ENCODE data around the gene GPC6. TPM values are rescaled to one million over a fixed set of nuclear protein-coding genes. Genes with fewer than 3 reads are reported as not detected.

GPC6 gene
- total RNA-seq, 1 donor from 2014 or later, result 63.0 TPM

- H3K4me1 ChIP-seq (ENCODE audit: insufficient read depth, low read length), result peaks cover 14% of the 10 kb centered on the region
- no peaks in the 10 kb centered on the region for H3K9me3 ChIP-seq (ENCODE audit: insufficient read depth, low read depth, low read length)
- peaks cover 22% of the 10 kb centered on the region for H3K4me1 Mint-ChIP-seq (ENCODE audit: low read depth, unreplicated experiment)
- H3K36me3 ChIP-seq (ENCODE audit: insufficient read depth, low read length), result no peaks in the 10 kb centered on the region
- H3K27me3 ChIP-seq (ENCODE audit: insufficient read depth, low read length), result peaks cover 29% of the 10 kb centered on the region
- H3K4me2 ChIP-seq (ENCODE audit: low read length), result peak overlapping the region; percentile 62
- peak overlapping the region; percentile 15 for H3K9ac ChIP-seq (ENCODE audit: low read length)
- H3K36me3 Mint-ChIP-seq (ENCODE audit: low read depth, unreplicated experiment), result peaks cover 6% of the 10 kb centered on the region
- no peak overlapping the region for H3K4me3 Mint-ChIP-seq (ENCODE audit: unreplicated experiment)
- TF ChIP-seq EZH2 (IDR thresholded peaks at IDR 0.05; ENCODE audit: insufficient read depth, low read length) (no peak), CTCF (IDR thresholded peaks at IDR 0.05; ENCODE audit: insufficient read depth, low read depth, low read length) (no peak)
- peaks cover 3% of the 10 kb centered on the region for H3K9me3 Mint-ChIP-seq (ENCODE audit: unreplicated experiment)
- H4K20me1 ChIP-seq (ENCODE audit: insufficient read depth, low read length), result no peaks in the 10 kb centered on the region
- FAIRE-seq (peak; percentile 98), DNase-seq (ENCODE audit: low read depth) (peak; percentile 93)
- H3K4me3 ChIP-seq (ENCODE audit: insufficient read depth, low read depth, low read length), result no peak overlapping the region
- peaks cover 3% of the 10 kb centered on the region for H3K27me3 Mint-ChIP-seq (ENCODE audit: low read depth, unreplicated experiment)
- H3K27ac ChIP-seq (ENCODE audit: low read depth, low read length), result peak overlapping the region; percentile 5
- no peak overlapping the region for H2AFZ ChIP-seq (ENCODE audit: low read depth, low read length)
- H3K79me2 ChIP-seq (ENCODE audit: insufficient read depth, low read length), result no peaks in the 10 kb centered on the region
- H3K27ac Mint-ChIP-seq (ENCODE audit: unreplicated experiment), result peak overlapping the region; percentile 88
Observed at GRCh38 chr13:94249512-94249911, 1022.9 kb downstream of the GPC6 start.

- peaks cover 3% of the 10 kb centered on the region for H3K9me3 Mint-ChIP-seq (ENCODE audit: unreplicated experiment)
- Histone ChIP-seq H3K4me3 (ENCODE audit: insufficient read depth, low read depth, low read length) (no peak overlapping the region), H4K20me1 (ENCODE audit: insufficient read depth, low read length) (no peaks in the 10 kb centered on the region), H3K27ac (ENCODE audit: low read depth, low read length) (no peak overlapping the region), H3K4me1 (ENCODE audit: insufficient read depth, low read length) (peaks cover 14% of the 10 kb centered on the region), H2AFZ (ENCODE audit: low read depth, low read length) (no peak overlapping the region), H3K4me2 (ENCODE audit: low read length) (no peak overlapping the region), H3K27me3 (ENCODE audit: insufficient read depth, low read length) (peaks cover 46% of the 10 kb centered on the region), H3K79me2 (ENCODE audit: insufficient read depth, low read length) (no peaks in the 10 kb centered on the region), H3K9ac (ENCODE audit: low read length) (no peak overlapping the region), H3K36me3 (ENCODE audit: insufficient read depth, low read length) (no peaks in the 10 kb centered on the region), H3K9me3 (ENCODE audit: insufficient read depth, low read depth, low read length) (no peaks in the 10 kb centered on the region)
- peaks cover 4% of the 10 kb centered on the region for H3K36me3 Mint-ChIP-seq (ENCODE audit: low read depth, unreplicated experiment)
- FAIRE-seq (peak; percentile 9), DNase-seq (ENCODE audit: low read depth) (peak; percentile 75)
- no peak overlapping the region for H3K4me3 Mint-ChIP-seq (ENCODE audit: unreplicated experiment)
- H3K27ac Mint-ChIP-seq (ENCODE audit: unreplicated experiment), result no peak overlapping the region
- peaks cover 24% of the 10 kb centered on the region for H3K4me1 Mint-ChIP-seq (ENCODE audit: low read depth, unreplicated experiment)
- peaks cover 14% of the 10 kb centered on the region for H3K27me3 Mint-ChIP-seq (ENCODE audit: low read depth, unreplicated experiment)
- no peak for TF ChIP-seq EZH2 (IDR thresholded peaks at IDR 0.05; ENCODE audit: insufficient read depth, low read length)
- TF ChIP-seq CTCF (IDR thresholded peaks at IDR 0.05; ENCODE audit: insufficient read depth, low read depth, low read length), result no peak
Observed at GRCh38 chr13:94251831-94252608, 1025.4 kb downstream of the GPC6 start.

DNA sequence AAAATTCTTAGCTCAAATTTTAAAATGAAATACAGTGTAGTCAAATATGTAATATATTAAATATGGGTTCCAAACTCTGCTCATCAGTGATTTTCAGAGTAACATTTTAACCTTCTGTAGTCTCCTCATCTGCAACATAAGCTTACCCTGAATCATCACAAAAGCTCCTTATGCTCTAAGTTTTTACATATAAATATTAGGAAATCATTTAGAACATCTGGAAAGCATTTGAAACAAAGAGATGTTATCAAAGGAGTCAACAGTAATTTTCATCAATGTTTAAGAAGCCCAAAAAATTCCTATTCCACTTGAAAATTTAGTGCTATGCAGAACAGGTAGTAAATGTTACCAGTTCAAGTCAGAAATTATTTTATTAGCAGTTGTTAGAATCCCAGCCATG, 1028.1 kb downstream of the GPC6 start:
- peaks cover 5% of the 10 kb centered on the region for H3K4me1 ChIP-seq (ENCODE audit: insufficient read depth, low read length)
- Mint-ChIP-seq H3K9me3 (ENCODE audit: unreplicated experiment) (peaks cover 3% of the 10 kb centered on the region), H3K4me1 (ENCODE audit: low read depth, unreplicated experiment) (peaks cover 8% of the 10 kb centered on the region)

More for the DNA sequence above, 1028.1 kb downstream of the GPC6 start:
- Histone ChIP-seq H3K4me2 (ENCODE audit: low read length) (no peak overlapping the region), H3K9me3 (ENCODE audit: insufficient read depth, low read depth, low read length) (no peaks in the 10 kb centered on the region), H2AFZ (ENCODE audit: low read depth, low read length) (no peak overlapping the region), H3K36me3 (ENCODE audit: insufficient read depth, low read length) (no peaks in the 10 kb centered on the region), H3K27me3 (ENCODE audit: insufficient read depth, low read length) (peaks cover 41% of the 10 kb centered on the region), H3K9ac (ENCODE audit: low read length) (no peak overlapping the region), H3K27ac (ENCODE audit: low read depth, low read length) (no peak overlapping the region), H4K20me1 (ENCODE audit: insufficient read depth, low read length) (no peaks in the 10 kb centered on the region), H3K79me2 (ENCODE audit: insufficient read depth, low read length) (no peaks in the 10 kb centered on the region), H3K4me3 (ENCODE audit: insufficient read depth, low read depth, low read length) (no peak overlapping the region)
- FAIRE-seq (no peak), DNase-seq (ENCODE audit: low read depth) (no peak)
- TF ChIP-seq EZH2 (IDR thresholded peaks at IDR 0.05; ENCODE audit: insufficient read depth, low read length), result no peak
- no peak for TF ChIP-seq CTCF (IDR thresholded peaks at IDR 0.05; ENCODE audit: insufficient read depth, low read depth, low read length)
- Mint-ChIP-seq H3K36me3 (ENCODE audit: low read depth, unreplicated experiment) (peaks cover 4% of the 10 kb centered on the region), H3K27me3 (ENCODE audit: low read depth, unreplicated experiment) (peaks cover 18% of the 10 kb centered on the region), H3K27ac (ENCODE audit: unreplicated experiment) (no peak overlapping the region), H3K4me3 (ENCODE audit: unreplicated experiment) (no peak overlapping the region)

All from astrocyte (in vitro differentiated cells and primary cell).